Measurements from ENCODE around the gene UCP2. TPM values are rescaled to one million over a fixed set of nuclear protein-coding genes. Genes with fewer than 3 reads are reported as not detected.

UCP2 gene
- total RNA-seq, 1 donor from 2014 or later = 0.26 TPM

- H3K4me3 ChIP-seq (ENCODE audit: low read depth, low read length) = no peak overlapping the region
- no peaks in the 10 kb centered on the region for H3K27me3 ChIP-seq (ENCODE audit: control insufficient read depth, insufficient read depth, low read length)
- TF ChIP-seq CTCF (IDR thresholded peaks at IDR 0.05; ENCODE audit: insufficient read depth, low read length, severe bottlenecking) = no peak
- FAIRE-seq = no peak
- no peak for DNase-seq (ENCODE audit: low read depth)
- H3K36me3 ChIP-seq (ENCODE audit: control insufficient read depth, insufficient read depth, low read length) = no peaks in the 10 kb centered on the region
These were observed 21.5 kb upstream of the UCP2 start for GRCh38 chr11:74004046-74004695.

- Histone ChIP-seq H3K27me3 (ENCODE audit: control insufficient read depth, insufficient read depth, low read length) (no peaks in the 10 kb centered on the region), H3K36me3 (ENCODE audit: control insufficient read depth, insufficient read depth, low read length) (no peaks in the 10 kb centered on the region), H3K4me3 (ENCODE audit: low read depth, low read length) (no peak overlapping the region)
- TF ChIP-seq CTCF (IDR thresholded peaks at IDR 0.05; ENCODE audit: insufficient read depth, low read length, severe bottlenecking) = no peak
- DNase-seq (ENCODE audit: low read depth) (no peak), FAIRE-seq (no peak)
These were observed 20.2 kb upstream of the UCP2 start for GRCh38 chr11:74002832-74003231.

GRCh38 chr11:74001822-74002286 lies 19.2 kb upstream of the UCP2 start:
- no peak for TF ChIP-seq CTCF (IDR thresholded peaks at IDR 0.05; ENCODE audit: insufficient read depth, low read length, severe bottlenecking)
- FAIRE-seq (no peak), DNase-seq (ENCODE audit: low read depth) (no peak)
- H3K4me3 ChIP-seq (ENCODE audit: low read depth, low read length) = no peak overlapping the region
- H3K27me3 ChIP-seq (ENCODE audit: control insufficient read depth, insufficient read depth, low read length) = no peaks in the 10 kb centered on the region
- H3K36me3 ChIP-seq (ENCODE audit: control insufficient read depth, insufficient read depth, low read length) = no peaks in the 10 kb centered on the region

- Histone ChIP-seq H3K36me3 (ENCODE audit: control insufficient read depth, insufficient read depth, low read length) (no peaks in the 10 kb centered on the region), H3K27me3 (ENCODE audit: control insufficient read depth, insufficient read depth, low read length) (no peaks in the 10 kb centered on the region), H3K4me3 (ENCODE audit: low read depth, low read length) (no peak overlapping the region)
- no peak for FAIRE-seq
- DNase-seq (ENCODE audit: low read depth) = no peak
- TF ChIP-seq CTCF (IDR thresholded peaks at IDR 0.05; ENCODE audit: insufficient read depth, low read length, severe bottlenecking) = no peak
These were observed 17.9 kb upstream of the UCP2 start for GRCh38 chr11:74000307-74001133.

GRCh38 chr11:73999581-74000306 lies 17.1 kb upstream of the UCP2 start:
- Histone ChIP-seq H3K4me3 (ENCODE audit: low read depth, low read length) (no peak overlapping the region), H3K36me3 (ENCODE audit: control insufficient read depth, insufficient read depth, low read length) (no peaks in the 10 kb centered on the region), H3K27me3 (ENCODE audit: control insufficient read depth, insufficient read depth, low read length) (no peaks in the 10 kb centered on the region)
- no peak for FAIRE-seq
- TF ChIP-seq CTCF (IDR thresholded peaks at IDR 0.05; ENCODE audit: insufficient read depth, low read length, severe bottlenecking) = no peak
- no peak for DNase-seq (ENCODE audit: low read depth)
